ENCODE results near the gene DLGAP5.

Gene DLGAP5

GRCh38 chr14:55139696-55140509, 51.5 kb downstream of the DLGAP5 start:
- Histone ChIP-seq H3K9ac (ENCODE audit: low read depth, low read length) (no peak overlapping the region), H3K27me3 (ENCODE audit: insufficient read depth, low read length) (no peaks in the 10 kb centered on the region), H3K4me3 (ENCODE audit: low read length) (no peak overlapping the region), H3K36me3 (ENCODE audit: insufficient read depth, low read length) (peaks cover 53% of the 10 kb centered on the region), H3K9me3 (ENCODE audit: insufficient read depth, low read depth, low read length) (no peaks in the 10 kb centered on the region), H3K4me1 (ENCODE audit: insufficient read depth, low read length) (no peaks in the 10 kb centered on the region), H3K27ac (ENCODE audit: low read depth, low read length) (no peak overlapping the region)
- WGBS: 99% methylated on average over 4 of the region's 4 CpGs

DNA sequence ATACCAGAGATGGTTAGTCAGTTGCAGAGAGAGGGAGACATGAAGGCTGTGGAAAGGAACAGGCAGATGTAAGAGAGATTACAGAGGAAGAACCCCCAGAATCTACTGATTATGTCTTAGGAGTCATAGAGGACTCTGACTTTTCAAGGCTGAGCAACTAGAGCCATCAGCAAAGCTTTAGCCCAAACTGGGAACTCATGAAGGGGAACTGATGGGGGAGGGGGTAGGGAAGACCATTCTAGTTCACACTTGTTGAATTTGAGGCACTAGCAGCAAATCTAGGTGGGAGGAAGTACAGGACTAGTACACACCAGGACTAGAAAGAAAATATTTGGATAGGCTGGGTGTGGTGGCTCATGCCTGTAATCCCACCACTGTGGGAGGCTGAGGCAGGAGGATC, 52.2 kb downstream of the DLGAP5 start:
- H3K36me3 ChIP-seq (ENCODE audit: insufficient read depth, low read length): peaks cover 45% of the 10 kb centered on the region
- H3K9ac ChIP-seq (ENCODE audit: low read depth, low read length): no peak overlapping the region
- H3K4me3 ChIP-seq (ENCODE audit: low read length): no peak overlapping the region
- H3K27me3 ChIP-seq (ENCODE audit: insufficient read depth, low read length): no peaks in the 10 kb centered on the region
- H3K27ac ChIP-seq (ENCODE audit: low read depth, low read length): no peak overlapping the region
- no peaks in the 10 kb centered on the region for H3K4me1 ChIP-seq (ENCODE audit: insufficient read depth, low read length)
- H3K9me3 ChIP-seq (ENCODE audit: insufficient read depth, low read depth, low read length): no peaks in the 10 kb centered on the region

GRCh38 chr14:55138091-55138490, 53.3 kb downstream of the DLGAP5 start:
- no peaks in the 10 kb centered on the region for H3K27me3 ChIP-seq (ENCODE audit: insufficient read depth, low read length)
- H3K27ac ChIP-seq (ENCODE audit: low read depth, low read length): no peak overlapping the region
- no peaks in the 10 kb centered on the region for H3K4me1 ChIP-seq (ENCODE audit: insufficient read depth, low read length)
- H3K36me3 ChIP-seq (ENCODE audit: insufficient read depth, low read length): peaks cover 40% of the 10 kb centered on the region
- WGBS: 85% methylated on average over 7 of the region's 7 CpGs
- no peaks in the 10 kb centered on the region for H3K9me3 ChIP-seq (ENCODE audit: insufficient read depth, low read depth, low read length)
- H3K4me3 ChIP-seq (ENCODE audit: low read length): no peak overlapping the region
- H3K9ac ChIP-seq (ENCODE audit: low read depth, low read length): no peak overlapping the region

- no peak overlapping the region for H3K27ac ChIP-seq (ENCODE audit: low read depth, low read length)
- no peaks in the 10 kb centered on the region for H3K9me3 ChIP-seq (ENCODE audit: insufficient read depth, low read depth, low read length)
- no peaks in the 10 kb centered on the region for H3K4me1 ChIP-seq (ENCODE audit: insufficient read depth, low read length)
- H3K36me3 ChIP-seq (ENCODE audit: insufficient read depth, low read length): peaks cover 31% of the 10 kb centered on the region
- no peak overlapping the region for H3K9ac ChIP-seq (ENCODE audit: low read depth, low read length)
- 92% methylated on average over 12 of the region's 12 CpGs for WGBS
- H3K4me3 ChIP-seq (ENCODE audit: low read length): no peak overlapping the region
- no peaks in the 10 kb centered on the region for H3K27me3 ChIP-seq (ENCODE audit: insufficient read depth, low read length)
Measured at GRCh38 chr14:55136885-55137786, 54.2 kb downstream of the DLGAP5 start.

DNA sequence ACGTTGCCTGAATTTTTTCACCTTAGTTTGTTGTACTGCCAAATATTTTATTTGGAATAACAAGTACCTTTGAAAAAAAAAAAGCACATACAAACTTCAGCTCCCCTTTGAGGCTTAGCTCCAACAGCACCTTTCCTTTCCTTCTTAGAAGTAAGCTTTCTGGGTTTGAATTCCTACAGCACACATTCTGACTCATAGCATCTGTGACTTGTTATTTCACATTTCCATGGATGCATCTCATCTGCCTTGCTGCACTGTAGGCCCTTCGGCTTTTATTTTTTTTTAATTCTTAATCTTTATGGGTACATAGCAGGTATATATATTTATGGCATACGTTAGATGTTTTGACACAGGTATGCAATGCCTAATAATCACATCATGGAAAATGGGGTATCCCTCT, 55.1 kb downstream of the DLGAP5 start:
- Histone ChIP-seq H3K27ac (ENCODE audit: low read depth, low read length) (no peak overlapping the region), H3K9me3 (ENCODE audit: insufficient read depth, low read depth, low read length) (no peaks in the 10 kb centered on the region), H3K27me3 (ENCODE audit: insufficient read depth, low read length) (peaks cover 9% of the 10 kb centered on the region), H3K36me3 (ENCODE audit: insufficient read depth, low read length) (peaks cover 23% of the 10 kb centered on the region), H3K9ac (ENCODE audit: low read depth, low read length) (no peak overlapping the region), H3K4me3 (ENCODE audit: low read length) (no peak overlapping the region), H3K4me1 (ENCODE audit: insufficient read depth, low read length) (no peaks in the 10 kb centered on the region)
- WGBS: 100% methylated on average over 1 of the region's 3 CpGs

GRCh38 chr14:55133416-55133815, 58.0 kb downstream of the DLGAP5 start:
- peaks cover 37% of the 10 kb centered on the region for H3K27me3 ChIP-seq (ENCODE audit: insufficient read depth, low read length)
- no peak overlapping the region for H3K4me3 ChIP-seq (ENCODE audit: low read length)
- H3K27ac ChIP-seq (ENCODE audit: low read depth, low read length): no peak overlapping the region
- 0 out of 2 replicates have a peak, but pooled peaks cover 2% of the 10 kb centered on the region for H3K36me3 ChIP-seq (ENCODE audit: insufficient read depth, low read length)
- no peak overlapping the region for H3K9ac ChIP-seq (ENCODE audit: low read depth, low read length)
- WGBS: 89% methylated on average over 4 of the region's 4 CpGs
- no peaks in the 10 kb centered on the region for H3K9me3 ChIP-seq (ENCODE audit: insufficient read depth, low read depth, low read length)
- H3K4me1 ChIP-seq (ENCODE audit: insufficient read depth, low read length): no peaks in the 10 kb centered on the region

DNA sequence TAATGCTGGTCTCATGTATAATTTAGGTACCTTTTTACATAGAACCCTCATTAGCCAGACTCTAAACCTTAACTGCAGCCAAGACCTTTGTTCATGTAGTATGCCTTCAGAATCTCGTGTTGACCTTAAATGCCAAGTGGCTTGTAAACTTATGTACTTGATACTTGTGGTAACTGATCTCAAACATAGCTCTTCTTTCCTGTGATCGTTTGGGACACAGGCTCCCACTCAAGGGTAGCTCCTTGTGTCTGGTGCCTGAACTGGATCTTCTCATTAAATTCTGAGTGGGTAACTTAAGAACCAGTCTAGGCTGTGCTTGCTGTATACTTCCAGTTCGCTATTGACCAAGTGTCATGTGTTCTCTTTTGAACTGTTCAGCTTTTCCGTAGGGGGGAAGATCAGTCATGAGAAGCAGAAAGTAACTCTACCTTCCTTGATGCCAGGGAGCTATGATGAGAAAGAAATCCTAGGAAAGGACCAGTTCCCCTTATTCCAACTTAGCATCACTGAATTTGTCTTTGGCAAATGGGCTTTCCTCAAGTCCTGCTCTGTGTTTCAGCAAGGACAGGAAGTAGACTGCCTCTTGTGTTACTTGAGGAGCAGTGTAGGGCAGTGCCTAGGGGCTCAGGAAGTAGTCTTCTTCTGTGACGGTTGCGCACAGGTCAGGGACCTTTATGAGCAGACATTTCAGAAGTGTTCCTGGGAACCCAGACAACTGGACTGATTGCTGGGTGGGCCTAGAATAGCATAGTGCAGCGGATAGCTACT, 59.8 kb downstream of the DLGAP5 start:
- WGBS: 92% methylated on average over 7 of the region's 7 CpGs
- no peaks in the 10 kb centered on the region for H3K4me1 ChIP-seq (ENCODE audit: insufficient read depth, low read length)
- no peak overlapping the region for H3K9ac ChIP-seq (ENCODE audit: low read depth, low read length)
- no peaks in the 10 kb centered on the region for H3K36me3 ChIP-seq (ENCODE audit: insufficient read depth, low read length)
- no peaks in the 10 kb centered on the region for H3K9me3 ChIP-seq (ENCODE audit: insufficient read depth, low read depth, low read length)
- H3K4me3 ChIP-seq (ENCODE audit: low read length): no peak overlapping the region
- H3K27ac ChIP-seq (ENCODE audit: low read depth, low read length): no peak overlapping the region
- peaks cover 56% of the 10 kb centered on the region for H3K27me3 ChIP-seq (ENCODE audit: insufficient read depth, low read length)

DNA sequence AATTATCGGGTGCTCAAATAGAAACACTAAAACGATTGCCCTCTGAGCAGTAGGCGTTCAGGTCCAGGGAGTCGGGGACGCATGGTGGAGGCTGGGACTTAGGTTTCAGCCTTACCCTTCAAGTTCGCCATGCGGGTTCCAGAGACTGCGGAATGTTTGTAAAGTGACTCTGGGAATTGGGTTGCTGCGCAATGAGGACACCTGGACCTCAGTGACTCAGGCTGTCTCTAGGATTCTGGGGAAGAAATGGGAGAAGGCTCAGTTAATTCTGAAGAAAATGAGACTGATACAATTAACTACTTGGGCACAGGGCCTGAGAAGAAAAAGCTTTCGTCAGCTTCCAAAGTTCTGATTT, 61.2 kb downstream of the DLGAP5 start:
- H3K4me3 ChIP-seq (ENCODE audit: low read length): peak overlapping the region; percentile 62
- H3K4me1 ChIP-seq (ENCODE audit: insufficient read depth, low read length): no peaks in the 10 kb centered on the region
- no peaks in the 10 kb centered on the region for H3K36me3 ChIP-seq (ENCODE audit: insufficient read depth, low read length)
- H3K9me3 ChIP-seq (ENCODE audit: insufficient read depth, low read depth, low read length): no peaks in the 10 kb centered on the region
- peaks cover 56% of the 10 kb centered on the region for H3K27me3 ChIP-seq (ENCODE audit: insufficient read depth, low read length)
- H3K27ac ChIP-seq (ENCODE audit: low read depth, low read length): no peak overlapping the region
- no peak overlapping the region for H3K9ac ChIP-seq (ENCODE audit: low read depth, low read length)
- WGBS: 41% methylated on average over 10 of the region's 10 CpGs

GRCh38 chr14:55129428-55130195, 61.8 kb downstream of the DLGAP5 start:
- peak overlapping the region; percentile 59 for H3K9ac ChIP-seq (ENCODE audit: low read depth, low read length)
- no peak overlapping the region for H3K27ac ChIP-seq (ENCODE audit: low read depth, low read length)
- H3K27me3 ChIP-seq (ENCODE audit: insufficient read depth, low read length): peaks cover 56% of the 10 kb centered on the region
- no peaks in the 10 kb centered on the region for H3K36me3 ChIP-seq (ENCODE audit: insufficient read depth, low read length)
- peak overlapping the region; percentile 62 for H3K4me3 ChIP-seq (ENCODE audit: low read length)
- no peaks in the 10 kb centered on the region for H3K4me1 ChIP-seq (ENCODE audit: insufficient read depth, low read length)
- no peaks in the 10 kb centered on the region for H3K9me3 ChIP-seq (ENCODE audit: insufficient read depth, low read depth, low read length)
- 1% methylated on average over 53 of the region's 53 CpGs for WGBS

- peaks cover 56% of the 10 kb centered on the region for H3K27me3 ChIP-seq (ENCODE audit: insufficient read depth, low read length)
- H3K9me3 ChIP-seq (ENCODE audit: insufficient read depth, low read depth, low read length): no peaks in the 10 kb centered on the region
- H3K4me3 ChIP-seq (ENCODE audit: low read length): peak within 1 kb of the TSS; percentile 62
- H3K27ac ChIP-seq (ENCODE audit: low read depth, low read length): no peak within 1 kb of the TSS
- H3K4me1 ChIP-seq (ENCODE audit: insufficient read depth, low read length): no peaks in the 10 kb centered on the region
- peak within 1 kb of the TSS; percentile 59 for H3K9ac ChIP-seq (ENCODE audit: low read depth, low read length)
- WGBS: under 1% methylated on average over 50 of the region's 50 CpGs
- H3K36me3 ChIP-seq (ENCODE audit: insufficient read depth, low read length): no peaks in the 10 kb centered on the region
Measured at GRCh38 chr14:55129086-55129427, 62.3 kb downstream of the DLGAP5 start, which contains the start of gene LGALS3. Gene LGALS3 (plus strand): TSS chr14:55129252. CDS start chr14:55137374, 8,122 bp downstream.
